ENCODE data around the gene CACNA1B. TPM values are rescaled to one million over a fixed set of nuclear protein-coding genes. Genes with fewer than 3 reads are reported as not detected.

CACNA1B gene
- total and polyA plus RNA-seq, 2 of the 13 experiments (the other 11 are each of a cell fraction or from before 2014, with no cell fraction given), result under 0.01 to 0.04 TPM

- ATAC-seq, result no peak
- H4K20me1 ChIP-seq (ENCODE audit: insufficient read depth, low read length), result no peaks in the 10 kb centered on the region
- H3K36me3 ChIP-seq (replicated peaks in 1 of 2; ENCODE audit: control insufficient read depth in 1 of 2, insufficient read depth in 2 of 2, low read length in 2 of 2), result no peaks in the 10 kb centered on the region
- H3K4me2 ChIP-seq (ENCODE audit: low read depth, low read length), result no peak overlapping the region
- no peak for DNase-seq (ENCODE audit: low spot score)
- ChIA-PET CTCF (ENCODE audit: low intra/inter-chr PET ratio, low total read pairs) (no interaction called here), POLR2A (no interaction called here)
- no peak overlapping the region for H2AFZ ChIP-seq (ENCODE audit: low read length)
- H3K4me3 ChIP-seq (replicated peaks in 1 of 3; ENCODE audit: insufficient read depth in 1 of 3, low read depth in 2 of 3, low read length in 3 of 3), result no peak overlapping the region
- no peaks in the 10 kb centered on the region for H3K9me3 ChIP-seq (ENCODE audit: low read length)
- no peak overlapping the region for H3K9ac ChIP-seq (ENCODE audit: insufficient read depth, low read depth, low read length)
- no peaks in the 10 kb centered on the region for H3K79me2 ChIP-seq (ENCODE audit: insufficient read depth, low read length)
- no peaks in the 10 kb centered on the region for H3K4me1 ChIP-seq (ENCODE audit: insufficient read depth, low read length)
- H3K27me3 ChIP-seq (ENCODE audit: control insufficient read depth in 1 of 2, insufficient read depth in 2 of 2, low read length in 2 of 2), result peaks cover 0 to 12% of the 10 kb centered on the region in 2 experiments; a peak in 2 of 5 replicates
- in situ Hi-C loops (cut with HindIII; ENCODE audit: extremely low pct_ligation_motif_present, low pct_unique_long_range_greater_than_20kb), result no loop called here
- intact Hi-C loops (cut with micrococcal nuclease; ENCODE audit: unreplicated experiment), result no loop called here
- no TSS peak for BruUV-seq (replicated peaks)
- FAIRE-seq, result no peak
- 2% methylated on average over 2 of the region's 2 CpGs for WGBS (ENCODE audit: low lambda C conversion rate)
- TF ChIP-seq PCBP2 (optimal IDR thresholded peaks at IDR 0.05; ENCODE audit: low read depth, low read length, poor library complexity, severe bottlenecking) (peak; percentile 45), THAP7 (CRISPR knock-in tag; IDR thresholded peaks at IDR 0.05) (no peak)
- no peak overlapping the region for H3K27ac ChIP-seq (ENCODE audit: extremely low read length, insufficient read depth, low read length)
Observed at GRCh38 chr9:137924169-137924568, 46.6 kb downstream of the CACNA1B start.

- in situ Hi-C loops (cut with HindIII; ENCODE audit: extremely low pct_ligation_motif_present, low pct_unique_long_range_greater_than_20kb) (no loop called here), intact Hi-C loops (cut with micrococcal nuclease; ENCODE audit: unreplicated experiment) (no loop called here)
- POLR2A ChIA-PET, result no interaction called here
- H3K4me3 ChIP-seq (replicated peaks in 1 of 3; ENCODE audit: insufficient read depth in 1 of 3, low read depth in 2 of 3, low read length in 3 of 3), result no peak overlapping the region
- ATAC-seq (no peak), DNase-seq (ENCODE audit: low spot score) (no peak), FAIRE-seq (no peak)
- CTCF ChIA-PET (ENCODE audit: low intra/inter-chr PET ratio, low total read pairs), result no interaction called here
- no peak overlapping the region for H3K4me2 ChIP-seq (ENCODE audit: low read depth, low read length)
- H3K9me3 ChIP-seq (ENCODE audit: low read length), result no peaks in the 10 kb centered on the region
- no peaks in the 10 kb centered on the region for H4K20me1 ChIP-seq (ENCODE audit: insufficient read depth, low read length)
- peaks cover 0 to 8% of the 10 kb centered on the region in 2 experiments; a peak in 2 of 5 replicates for H3K27me3 ChIP-seq (ENCODE audit: control insufficient read depth in 1 of 2, insufficient read depth in 2 of 2, low read length in 2 of 2)
- H3K9ac ChIP-seq (ENCODE audit: insufficient read depth, low read depth, low read length), result no peak overlapping the region
- no peak overlapping the region for H2AFZ ChIP-seq (ENCODE audit: low read length)
- H3K27ac ChIP-seq (ENCODE audit: extremely low read length, insufficient read depth, low read length), result no peak overlapping the region
- H3K4me1 ChIP-seq (ENCODE audit: insufficient read depth, low read length), result no peaks in the 10 kb centered on the region
- no peaks in the 10 kb centered on the region for H3K79me2 ChIP-seq (ENCODE audit: insufficient read depth, low read length)
- no peaks in the 10 kb centered on the region for H3K36me3 ChIP-seq (replicated peaks in 1 of 2; ENCODE audit: control insufficient read depth in 1 of 2, insufficient read depth in 2 of 2, low read length in 2 of 2)
- 34% methylated on average over 9 of the region's 9 CpGs for WGBS (ENCODE audit: low lambda C conversion rate)
- BruUV-seq (replicated peaks), result no TSS peak
- no peak for TF ChIP-seq CBFB (CRISPR knock-in tag; IDR thresholded peaks at IDR 0.05)
- TF ChIP-seq, protein P1, sequence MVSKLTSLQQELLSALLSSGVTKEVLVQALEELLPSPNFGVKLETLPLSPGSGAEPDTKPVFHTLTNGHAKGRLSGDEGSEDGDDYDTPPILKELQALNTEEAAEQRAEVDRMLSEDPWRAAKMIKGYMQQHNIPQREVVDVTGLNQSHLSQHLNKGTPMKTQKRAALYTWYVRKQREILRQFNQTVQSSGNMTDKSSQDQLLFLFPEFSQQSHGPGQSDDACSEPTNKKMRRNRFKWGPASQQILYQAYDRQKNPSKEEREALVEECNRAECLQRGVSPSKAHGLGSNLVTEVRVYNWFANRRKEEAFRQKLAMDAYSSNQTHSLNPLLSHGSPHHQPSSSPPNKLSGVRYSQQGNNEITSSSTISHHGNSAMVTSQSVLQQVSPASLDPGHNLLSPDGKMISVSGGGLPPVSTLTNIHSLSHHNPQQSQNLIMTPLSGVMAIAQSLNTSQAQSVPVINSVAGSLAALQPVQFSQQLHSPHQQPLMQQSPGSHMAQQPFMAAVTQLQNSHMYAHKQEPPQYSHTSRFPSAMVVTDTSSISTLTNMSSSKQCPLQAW (CRISPR knock-in tag; IDR thresholded peaks at IDR 0.05), result no peak
- no peak for TF ChIP-seq MAFG (CRISPR knock-in tag; IDR thresholded peaks at IDR 0.05)
- no peak for TF ChIP-seq MEIS1 (CRISPR knock-in tag; IDR thresholded peaks at IDR 0.05; ENCODE audit: borderline replicate concordance)
- TF ChIP-seq ZNF7 (CRISPR knock-in tag; IDR thresholded peaks at IDR 0.05), result no peak
- no peak for TF ChIP-seq SKI (IDR thresholded peaks at IDR 0.05; ENCODE audit: partially characterized antibody)
- TF ChIP-seq ZNF687 (CRISPR knock-in tag; IDR thresholded peaks at IDR 0.05), result no peak
- TF ChIP-seq ZNF343 (CRISPR knock-in tag; IDR thresholded peaks at IDR 0.05), result no peak
- TF ChIP-seq PRPF4 (IDR thresholded peaks at IDR 0.05; ENCODE audit: low read depth, low read length, poor library complexity, severe bottlenecking), result no peak
- no peak for TF ChIP-seq ZNF143 (CRISPR knock-in tag; IDR thresholded peaks at IDR 0.05)
- no peak for TF ChIP-seq KLF6 (CRISPR knock-in tag; IDR thresholded peaks at IDR 0.05)
Observed at GRCh38 chr9:137924761-137925369, 47.3 kb downstream of the CACNA1B start.

All from HepG2 (cell line).